Right lobe of liver (tissue), 4 donors: ENCODE results near the gene FXYD7.

Experiments
- CTCF ChIP-seq, 4 donors: fragments of 200-600 bp in 3 of 4; fragments of 450-650 bp in 1 of 4; IDR thresholded peaks; one replicate each; pipeline versions ENCODE4 v1.5.1 to v1.8.0; 2016 to 2022; ENCODE audit warnings: antibody characterized with exemption in 4 of 4, mild to moderate bottlenecking in 2 of 4
- POLR2A ChIP-seq: fragments of 450-650 bp; IDR thresholded peaks from one replicate; pipeline ENCODE4 v1.6.1; 2017; ENCODE audit warnings: antibody characterized with exemption, mild to moderate bottlenecking
- donor health status: DM: no; HTN: no; CAD: no.
- donor health status: DM: no; HTN: no; CAD: no.
- donor health status: DM: no; HTN: yes; CAD: no.

- TF ChIP-seq CTCF (IDR thresholded peaks at IDR 0.05) (no peak), POLR2A (no peak)
Measured at GRCh38 chr19:35093941-35094647, 49.0 kb upstream of the FXYD7 start.
